K562 (cell line): ENCODE data around the gene RPRD1B. TPM values are rescaled to one million over a fixed set of nuclear protein-coding genes. Genes with fewer than 3 reads are reported as not detected.
A peak's percentile ranks its signal among the peaks of the same experiment; 100 is the strongest.

Experiments
- CEBPB ChIP-seq: fragments of 450-650 bp; IDR thresholded peaks from 2 replicates; pipeline ENCODE4 v1.6.1; 2016; ENCODE audit warnings: missing genetic modification characterization, missing compliant biosample characterization
- LEF1 ChIP-seq: fragments of 450-650 bp; IDR thresholded peaks from 2 replicates; pipeline ENCODE4 v1.6.1; 2016; ENCODE audit warnings: mild to moderate bottlenecking
- POLR2AphosphoS2 ChIP-seq: IDR thresholded peaks from 2 replicates; pipeline ENCODE4 v1.6.1; 2012; ENCODE audit warnings: low read length, improper control_type of control experiment
- ZNF395 ChIP-seq: fragments of 200-800 bp; sonication (Bioruptor generic); IDR thresholded peaks from 2 replicates; pipeline ENCODE4 v1.6.1; 2017; ENCODE audit warnings: missing genetic modification characterization, missing compliant biosample characterization
- polyA plus RNA-seq, 8 experiments: library from polyadenylated mRNA; depleted of rRNA in 4 of 8; stranded (reverse) in 5 of 8; unstranded in 3 of 8; fragments of >200 nt; fragmentation: Nextera tagmentation in 2 of 8; fragmentation: Illumina TruSeq in 1 of 8; extraction: Ambion mirVana in 2 of 8; extraction: Trizol in 1 of 8; gene quantifications; 2 replicates each; pipeline versions ENCODE4 v1.2.1 to v1.2.3, GENCODE V29; 2011 to 2014; ENCODE audit warnings: inconsistent platforms in 1 of 8, missing spikeins in 1 of 8
- total RNA-seq, 7 experiments: library from RNA; depleted of rRNA in 6 of 7; stranded (reverse); fragments of >200 nt in 6 of 7; fragmentation: Illumina TruSeq in 2 of 7; extraction: Trizol in 2 of 7; gene quantifications; 2 replicates each; pipeline versions ENCODE4 v1.2.1 to v1.2.3, GENCODE V29; 2011 to 2021; ENCODE audit warnings: low replicate concordance in 1 of 7
- TF ChIP-seq, protein P1 (sequence below): fragments of 250-450 bp; sonication (Bioruptor Pico); IDR thresholded peaks from 2 replicates; pipeline ENCODE4 v1.4.0; 2020
- TF ChIP-seq, protein P2 (sequence below): sonication (generic); formaldehyde crosslinking; IDR thresholded peaks from 2 replicates; pipeline ENCODE4 v1.8.0; 2022; ENCODE audit warnings: missing genetic modification reagents, mild to moderate bottlenecking, moderate library complexity, borderline replicate concordance

The RPRD1B gene
- total and polyA plus RNA-seq, 9 of the 15 experiments (the other 6 are each of a cell fraction or from before 2014, with no cell fraction given), result 5.5 to 43.0 (median 24.4) TPM

GRCh38 chr20:38002422-38002821 is 31.1 kb upstream of the RPRD1B start (continued):
- TF ChIP-seq ZNF395 (CRISPR knock-in tag), result no peak
- TF ChIP-seq, protein P1, sequence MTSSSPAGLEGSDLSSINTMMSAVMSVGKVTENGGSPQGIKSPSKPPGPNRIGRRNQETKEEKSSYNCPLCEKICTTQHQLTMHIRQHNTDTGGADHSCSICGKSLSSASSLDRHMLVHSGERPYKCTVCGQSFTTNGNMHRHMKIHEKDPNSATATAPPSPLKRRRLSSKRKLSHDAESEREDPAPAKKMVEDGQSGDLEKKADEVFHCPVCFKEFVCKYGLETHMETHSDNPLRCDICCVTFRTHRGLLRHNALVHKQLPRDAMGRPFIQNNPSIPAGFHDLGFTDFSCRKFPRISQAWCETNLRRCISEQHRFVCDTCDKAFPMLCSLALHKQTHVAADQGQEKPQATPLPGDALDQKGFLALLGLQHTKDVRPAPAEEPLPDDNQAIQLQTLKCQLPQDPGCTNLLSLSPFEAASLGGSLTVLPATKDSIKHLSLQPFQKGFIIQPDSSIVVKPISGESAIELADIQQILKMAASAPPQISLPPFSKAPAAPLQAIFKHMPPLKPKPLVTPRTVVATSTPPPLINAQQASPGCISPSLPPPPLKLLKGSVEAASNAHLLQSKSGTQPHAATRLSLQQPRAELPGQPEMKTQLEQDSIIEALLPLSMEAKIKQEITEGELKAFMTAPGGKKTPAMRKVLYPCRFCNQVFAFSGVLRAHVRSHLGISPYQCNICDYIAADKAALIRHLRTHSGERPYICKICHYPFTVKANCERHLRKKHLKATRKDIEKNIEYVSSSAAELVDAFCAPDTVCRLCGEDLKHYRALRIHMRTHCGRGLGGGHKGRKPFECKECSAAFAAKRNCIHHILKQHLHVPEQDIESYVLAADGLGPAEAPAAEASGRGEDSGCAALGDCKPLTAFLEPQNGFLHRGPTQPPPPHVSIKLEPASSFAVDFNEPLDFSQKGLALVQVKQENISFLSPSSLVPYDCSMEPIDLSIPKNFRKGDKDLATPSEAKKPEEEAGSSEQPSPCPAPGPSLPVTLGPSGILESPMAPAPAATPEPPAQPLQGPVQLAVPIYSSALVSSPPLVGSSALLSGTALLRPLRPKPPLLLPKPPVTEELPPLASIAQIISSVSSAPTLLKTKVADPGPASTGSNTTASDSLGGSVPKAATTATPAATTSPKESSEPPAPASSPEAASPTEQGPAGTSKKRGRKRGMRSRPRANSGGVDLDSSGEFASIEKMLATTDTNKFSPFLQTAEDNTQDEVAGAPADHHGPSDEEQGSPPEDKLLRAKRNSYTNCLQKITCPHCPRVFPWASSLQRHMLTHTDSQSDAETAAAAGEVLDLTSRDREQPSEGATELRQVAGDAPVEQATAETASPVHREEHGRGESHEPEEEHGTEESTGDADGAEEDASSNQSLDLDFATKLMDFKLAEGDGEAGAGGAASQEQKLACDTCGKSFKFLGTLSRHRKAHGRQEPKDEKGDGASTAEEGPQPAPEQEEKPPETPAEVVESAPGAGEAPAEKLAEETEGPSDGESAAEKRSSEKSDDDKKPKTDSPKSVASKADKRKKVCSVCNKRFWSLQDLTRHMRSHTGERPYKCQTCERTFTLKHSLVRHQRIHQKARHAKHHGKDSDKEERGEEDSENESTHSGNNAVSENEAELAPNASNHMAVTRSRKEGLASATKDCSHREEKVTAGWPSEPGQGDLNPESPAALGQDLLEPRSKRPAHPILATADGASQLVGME, result 0 out of 2 replicates have a peak, but pooled peaks have one; percentile 24
- TF ChIP-seq CEBPB (tag), result no peak
- no peak for TF ChIP-seq LEF1
- TF ChIP-seq, protein P2, sequence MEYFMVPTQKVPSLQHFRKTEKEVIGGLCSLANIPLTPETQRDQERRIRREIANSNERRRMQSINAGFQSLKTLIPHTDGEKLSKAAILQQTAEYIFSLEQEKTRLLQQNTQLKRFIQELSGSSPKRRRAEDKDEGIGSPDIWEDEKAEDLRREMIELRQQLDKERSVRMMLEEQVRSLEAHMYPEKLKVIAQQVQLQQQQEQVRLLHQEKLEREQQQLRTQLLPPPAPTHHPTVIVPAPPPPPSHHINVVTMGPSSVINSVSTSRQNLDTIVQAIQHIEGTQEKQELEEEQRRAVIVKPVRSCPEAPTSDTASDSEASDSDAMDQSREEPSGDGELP (CRISPR knock-in tag), result peak; percentile 20; the same call in 1 of the 2 replicates
- no peak for TF ChIP-seq POLR2AphosphoS2
